ENCODE results near the gene HMOX1. TPM values are rescaled to one million over a fixed set of nuclear protein-coding genes. Genes with fewer than 3 reads are reported as not detected.

HMOX1 gene
- total and polyA plus RNA-seq, 2 of the 13 experiments (the other 11 are each of a cell fraction or from before 2014, with no cell fraction given): 53.6 to 67.4 TPM

DNA sequence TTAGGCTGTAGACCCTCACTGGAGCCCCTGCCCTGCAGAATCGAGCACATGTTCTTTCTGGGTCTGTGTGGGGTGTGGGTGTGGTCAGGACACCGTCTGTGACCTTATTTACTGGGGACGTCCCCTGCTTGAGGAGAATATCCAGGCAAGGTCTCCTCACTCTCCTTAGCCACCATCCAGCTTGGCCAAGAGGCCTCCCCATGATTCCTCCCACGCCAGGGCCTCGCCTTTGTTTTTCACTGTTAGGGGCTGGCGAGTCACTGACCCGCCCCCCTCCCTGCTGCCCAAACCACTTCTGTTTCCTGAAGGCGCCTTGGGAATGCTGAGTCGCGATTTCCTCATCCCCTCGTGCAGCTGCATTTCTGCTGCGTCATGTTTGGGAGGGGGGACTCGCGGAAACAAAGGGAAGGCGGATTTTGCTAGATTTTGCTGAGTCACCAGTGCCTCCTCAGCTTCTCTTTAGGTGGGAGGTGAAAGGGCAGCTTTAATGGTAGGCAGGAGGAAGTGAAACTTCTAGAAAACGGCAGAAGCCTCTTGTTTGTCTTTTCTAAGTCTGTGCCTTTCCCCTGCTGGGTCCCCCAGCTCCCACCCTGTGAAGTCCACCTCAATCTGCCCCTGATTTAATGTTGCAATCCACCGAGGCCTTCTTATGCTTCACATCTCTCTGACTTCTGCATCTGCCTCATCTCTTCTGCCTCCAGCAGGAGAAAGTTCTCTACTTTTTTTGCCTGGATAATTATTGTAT is 4.0 kb upstream of the HMOX1 start (continued):
- TF ChIP-seq AHR (CRISPR knock-in tag; IDR thresholded peaks at IDR 0.05) (0 out of 2 replicates have a peak, but pooled peaks have one; percentile 47), MYC (CRISPR knock-in tag; IDR thresholded peaks at IDR 0.05; ENCODE audit: borderline replicate concordance) (peak; percentile 90; the same call in 1 of the 2 replicates), HNRNPL (IDR thresholded peaks at IDR 0.05; ENCODE audit: low read depth, low read length) (no peak), ZNF441 (CRISPR knock-in tag; IDR thresholded peaks at IDR 0.05; ENCODE audit: borderline replicate concordance) (peak; percentile 97), ZNF292 (CRISPR knock-in tag; IDR thresholded peaks at IDR 0.05; ENCODE audit: borderline replicate concordance, low read depth) (peak; percentile 50; the same call in 1 of the 2 replicates), YEATS4 (CRISPR knock-in tag; IDR thresholded peaks at IDR 0.05; ENCODE audit: borderline replicate concordance) (peak; percentile 62; the same call in 1 of the 2 replicates), SALL2 (CRISPR knock-in tag; IDR thresholded peaks at IDR 0.05) (0 out of 2 replicates have a peak, but pooled peaks have one; percentile 32), PREB (CRISPR knock-in tag; IDR thresholded peaks at IDR 0.05) (no peak), ZNF263 (CRISPR knock-in tag; IDR thresholded peaks at IDR 0.05) (0 out of 2 replicates have a peak, but pooled peaks have one; percentile 30), POLR2AphosphoS5 (IDR thresholded peaks at IDR 0.05; ENCODE audit: low read depth, low read length) (no peak), SMAD3 (CRISPR knock-in tag; IDR thresholded peaks at IDR 0.05) (0 out of 2 replicates have a peak, but pooled peaks have one; percentile 65), ZNF614 (CRISPR knock-in tag; IDR thresholded peaks at IDR 0.05; ENCODE audit: borderline replicate concordance) (peak; percentile 73; the same call in 1 of the 2 replicates), ATRX (CRISPR knock-in tag; IDR thresholded peaks at IDR 0.05; ENCODE audit: borderline replicate concordance) (no peak), RFX5 (IDR thresholded peaks at IDR 0.05; ENCODE audit: low read depth, low read length) (peak; percentile 35; the same call in 1 of the 2 replicates), ZKSCAN8 (CRISPR knock-in tag; IDR thresholded peaks at IDR 0.05; ENCODE audit: borderline replicate concordance) (peak; percentile 75; the same call in 1 of the 2 replicates), ZFYVE20 (CRISPR knock-in tag; IDR thresholded peaks at IDR 0.05; ENCODE audit: borderline replicate concordance, low read depth) (no peak), NR2F1 (CRISPR knock-in tag; IDR thresholded peaks at IDR 0.05) (peak in 1 of 2 experiments; percentile 57; a peak in 1 of 4 replicates), NR1H2 (CRISPR knock-in tag; IDR thresholded peaks at IDR 0.05; ENCODE audit: borderline replicate concordance, low read depth) (no peak), REXO4 (CRISPR knock-in tag; IDR thresholded peaks at IDR 0.05; ENCODE audit: borderline replicate concordance) (no peak), MAFG (CRISPR knock-in tag; IDR thresholded peaks at IDR 0.05) (peak; percentile 100), ESRRA (CRISPR knock-in tag; IDR thresholded peaks at IDR 0.05; ENCODE audit: low read depth) (0 out of 2 replicates have a peak, but pooled peaks have one; percentile 44), ZNF816 (CRISPR knock-in tag; IDR thresholded peaks at IDR 0.05; ENCODE audit: borderline replicate concordance) (no peak; the same call in 1 of the 2 replicates), ZNF33B (CRISPR knock-in tag; IDR thresholded peaks at IDR 0.05) (no peak), THAP11 (CRISPR knock-in tag; IDR thresholded peaks at IDR 0.05) (peak; percentile 67), HOXD1 (CRISPR knock-in tag; IDR thresholded peaks at IDR 0.05) (peak; percentile 49; the same call in 1 of the 2 replicates), ZBTB21 (CRISPR knock-in tag; IDR thresholded peaks at IDR 0.05) (0 out of 2 replicates have a peak, but pooled peaks have one; percentile 29)
- TF ChIP-seq, protein P1, sequence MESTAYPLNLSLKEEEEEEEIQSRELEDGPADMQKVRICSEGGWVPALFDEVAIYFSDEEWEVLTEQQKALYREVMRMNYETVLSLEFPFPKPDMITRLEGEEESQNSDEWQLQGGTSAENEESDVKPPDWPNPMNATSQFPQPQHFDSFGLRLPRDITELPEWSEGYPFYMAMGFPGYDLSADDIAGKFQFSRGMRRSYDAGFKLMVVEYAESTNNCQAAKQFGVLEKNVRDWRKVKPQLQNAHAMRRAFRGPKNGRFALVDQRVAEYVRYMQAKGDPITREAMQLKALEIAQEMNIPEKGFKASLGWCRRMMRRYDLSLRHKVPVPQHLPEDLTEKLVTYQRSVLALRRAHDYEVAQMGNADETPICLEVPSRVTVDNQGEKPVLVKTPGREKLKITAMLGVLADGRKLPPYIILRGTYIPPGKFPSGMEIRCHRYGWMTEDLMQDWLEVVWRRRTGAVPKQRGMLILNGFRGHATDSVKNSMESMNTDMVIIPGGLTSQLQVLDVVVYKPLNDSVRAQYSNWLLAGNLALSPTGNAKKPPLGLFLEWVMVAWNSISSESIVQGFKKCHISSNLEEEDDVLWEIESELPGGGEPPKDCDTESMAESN (CRISPR knock-in tag; conservative IDR thresholded peaks at IDR 0.05): peak; percentile 51; the same call in 1 of the 2 replicates
- TF ChIP-seq, protein P2, sequence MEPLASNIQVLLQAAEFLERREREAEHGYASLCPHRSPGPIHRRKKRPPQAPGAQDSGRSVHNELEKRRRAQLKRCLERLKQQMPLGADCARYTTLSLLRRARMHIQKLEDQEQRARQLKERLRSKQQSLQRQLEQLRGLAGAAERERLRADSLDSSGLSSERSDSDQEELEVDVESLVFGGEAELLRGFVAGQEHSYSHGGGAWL (CRISPR knock-in tag; IDR thresholded peaks at IDR 0.05): peak; percentile 57; the same call in 1 of the 2 replicates
